HL-60 (cell line): Measurements from ENCODE around the gene TBX21.
"Not testable (repeated sequence)": the region's sequence is repeated elsewhere in the genome, so short reads cannot be mapped to it uniquely, and the experiment has no call there.

Experiments
- CTCF ChIP-seq: IDR thresholded peaks from one replicate; pipeline ENCODE4 v1.5.1; 2011; ENCODE audit warnings: low read length, control low read depth, inconsistent platforms; ENCODE audit not compliant: insufficient read depth
- GABPA ChIP-seq: IDR thresholded peaks from 2 replicates; pipeline ENCODE4 v1.6.1; 2012; ENCODE audit warnings: low read depth
- POLR2AphosphoS5 ChIP-seq: IDR thresholded peaks from 2 replicates; pipeline ENCODE4 v1.6.1; 2012; ENCODE audit warnings: low read depth
- REST ChIP-seq: IDR thresholded peaks from 2 replicates; pipeline ENCODE4 v1.6.1; 2012; ENCODE audit warnings: low read depth; ENCODE audit not compliant: insufficient replicate concordance
- SPI1 ChIP-seq: IDR thresholded peaks from 2 replicates; pipeline ENCODE4 v1.6.1; 2012; ENCODE audit warnings: low read depth, mild to moderate bottlenecking, borderline replicate concordance

- TF ChIP-seq CTCF, POLR2AphosphoS5, REST, GABPA, SPI1: not testable (repeated sequence)
These were observed 6.9 kb downstream of the TBX21 start for GRCh38 chr17:47739945-47740344.
